Globus pallidus (tissue), 1 donor: Measurements from ENCODE around the gene FRG2C.
"Not testable (repeated sequence)": the region's sequence is repeated elsewhere in the genome, so short reads cannot be mapped to it uniquely, and the experiment has no call there.

Experiments used
- DNase-seq: peaks from one replicate; pipeline ENCODE4 v3.0.0-alpha.2; 2015; ENCODE audit warnings: low spot score

FRG2C gene

GRCh38 chr3:75669348-75670297 lies 5.5 kb downstream of the FRG2C start:
- DNase-seq, result not testable (repeated sequence)

DNA sequence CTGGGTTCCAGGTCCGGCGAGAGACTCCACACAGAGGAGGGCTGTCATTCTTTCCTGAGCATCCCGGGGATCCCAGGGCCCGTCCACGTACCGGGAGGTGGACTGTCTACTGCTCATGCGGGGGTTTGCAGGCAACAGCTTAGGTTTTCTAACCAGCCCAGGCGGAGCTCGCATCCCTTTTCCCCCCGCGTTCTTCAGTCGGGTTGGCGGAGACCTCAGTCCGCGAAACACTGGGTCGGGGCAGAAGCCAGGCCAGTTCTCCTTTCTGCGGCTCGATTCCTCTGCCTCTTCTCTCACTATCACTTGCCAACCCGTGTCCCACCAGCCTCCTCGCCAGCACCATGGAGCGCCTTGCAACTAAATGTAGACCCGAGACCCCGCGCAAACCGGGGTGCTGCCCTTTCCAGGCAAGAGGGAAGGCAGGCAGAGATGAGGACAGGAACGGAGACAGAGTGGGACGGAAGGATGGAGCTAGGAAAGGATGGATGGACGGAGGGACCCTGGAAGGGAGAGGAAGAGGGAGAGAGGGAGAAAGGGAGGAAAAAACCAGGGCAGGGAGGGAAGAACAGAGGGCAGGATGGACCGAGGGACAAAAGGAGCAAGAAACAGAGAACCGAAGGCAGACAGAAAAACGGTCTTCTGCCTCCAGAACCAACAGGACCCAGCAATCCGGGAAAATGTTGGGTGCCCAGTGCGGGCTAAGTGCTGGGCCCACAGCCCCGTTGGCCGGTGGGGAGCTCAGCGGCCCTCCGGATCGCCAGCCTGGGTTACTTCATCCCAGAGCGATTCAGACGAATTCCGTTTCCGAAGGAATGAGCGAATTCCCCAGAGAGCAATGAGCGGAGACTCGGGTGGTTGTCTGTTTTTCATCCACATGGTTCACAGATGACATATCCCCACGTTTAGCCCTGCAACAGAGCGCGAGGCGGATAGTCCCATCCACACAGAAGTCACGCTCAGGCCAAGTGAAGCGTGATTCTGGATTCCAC lies 6.5 kb downstream of the FRG2C start:
- DNase-seq, result peak; percentile 42

DNA sequence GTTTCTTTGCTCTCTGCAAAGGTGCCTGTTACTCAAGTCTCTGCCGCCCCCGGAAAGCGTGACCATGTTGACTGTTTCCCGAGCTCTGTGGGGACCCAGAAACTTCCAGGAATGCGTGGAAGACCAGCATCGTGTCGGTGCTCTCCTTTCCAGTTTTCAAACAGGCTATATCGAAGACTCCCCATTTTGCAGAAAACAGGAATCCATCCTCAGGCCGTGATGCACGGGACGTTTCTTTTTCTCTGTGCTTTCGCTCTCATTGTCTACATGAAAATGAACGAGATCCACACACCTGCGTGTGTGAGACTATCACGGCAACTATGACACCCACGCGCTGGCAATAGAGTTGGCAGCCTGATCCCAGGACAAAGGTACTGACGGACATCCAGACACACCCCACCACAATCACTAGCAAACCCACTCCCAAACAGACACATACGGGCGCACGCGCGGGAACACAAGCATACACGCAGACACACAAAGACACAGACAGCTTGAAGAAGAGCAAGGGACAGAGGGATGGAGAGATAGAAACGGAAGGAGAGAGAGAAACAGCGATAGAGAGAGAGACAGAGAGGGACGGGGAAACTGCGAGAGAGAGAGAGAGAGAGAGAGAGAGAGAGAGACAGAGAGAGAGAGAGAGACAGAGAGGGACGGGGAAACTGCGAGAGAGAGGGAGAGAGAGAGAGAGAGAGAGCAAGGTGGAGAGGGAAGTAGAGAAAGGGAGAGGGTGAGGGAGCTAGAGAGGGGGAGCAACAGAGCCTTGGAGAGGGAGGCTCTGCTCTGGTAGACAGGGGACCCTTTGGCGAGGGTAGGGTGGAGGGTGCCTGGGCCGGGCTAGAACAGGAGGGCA lies 7.4 kb downstream of the FRG2C start:
- DNase-seq, result not testable (repeated sequence)

- DNase-seq, result not testable (repeated sequence)
These were observed 8.1 kb downstream of the FRG2C start for GRCh38 chr3:75672140-75672775.

GRCh38 chr3:75683965-75684364 lies 19.8 kb downstream of the FRG2C start:
- not testable (repeated sequence) for DNase-seq

DNA sequence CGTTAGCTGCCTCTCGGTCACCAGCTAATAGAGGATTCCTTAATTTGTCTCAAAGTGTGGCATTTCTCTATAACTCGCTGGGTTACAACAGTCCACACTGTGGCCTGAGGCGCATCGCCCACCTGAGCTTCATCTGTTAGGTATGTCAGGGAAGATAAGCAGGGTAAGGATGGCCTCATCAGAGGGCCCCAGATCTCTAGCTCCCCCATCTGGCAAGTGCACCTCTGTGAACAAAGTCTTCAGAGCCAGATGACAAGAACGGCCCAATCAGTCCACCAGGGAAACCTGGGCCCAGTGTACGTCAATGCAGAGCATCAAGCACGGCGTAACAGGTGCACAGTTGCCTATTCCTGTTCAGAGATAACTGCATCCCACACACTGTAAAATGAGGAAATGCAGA lies 23.2 kb downstream of the FRG2C start:
- DNase-seq, result no peak

- DNase-seq, result no peak
These were observed 27.9 kb downstream of the FRG2C start for GRCh38 chr3:75692061-75692460.
